Stimulated activated CD4-positive, alpha-beta T cell treated with anti-CD3 and anti-CD28 coated beads, TNF-alpha, amount 100 ng/mL, for 48 hours (primary cell): ENCODE measurements around the gene FRMD5.
"Not testable (repeated sequence)": the region's sequence is repeated elsewhere in the genome, so short reads cannot be mapped to it uniquely, and the experiment has no call there.

Experiments used
- DNase-seq, 3 donors: peaks; one replicate each; pipeline ENCODE4 v3.0.0-alpha.2; 2020; ENCODE audit warnings: low read depth in 3 of 3

The FRMD5 gene

DNA sequence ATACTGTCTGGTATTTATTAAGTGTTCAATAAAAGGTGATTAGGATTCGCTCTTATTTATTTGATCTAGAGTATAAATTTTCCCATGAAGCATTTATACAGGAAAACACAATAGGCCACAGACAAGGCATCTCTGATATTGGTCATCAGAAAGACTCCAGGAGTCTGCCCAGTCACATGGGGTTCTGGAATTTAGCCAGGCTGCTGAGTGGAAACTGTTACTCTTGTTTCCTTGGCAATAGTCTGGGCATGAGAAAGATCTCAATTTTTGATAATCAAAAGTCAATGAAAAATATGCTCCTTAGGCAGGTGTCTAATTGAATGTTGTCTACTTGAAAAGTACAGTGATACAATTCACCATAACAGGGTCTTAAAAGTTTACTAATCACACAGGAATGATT is 161.2 kb downstream of the FRMD5 start:
- DNase-seq: no peak

DNA sequence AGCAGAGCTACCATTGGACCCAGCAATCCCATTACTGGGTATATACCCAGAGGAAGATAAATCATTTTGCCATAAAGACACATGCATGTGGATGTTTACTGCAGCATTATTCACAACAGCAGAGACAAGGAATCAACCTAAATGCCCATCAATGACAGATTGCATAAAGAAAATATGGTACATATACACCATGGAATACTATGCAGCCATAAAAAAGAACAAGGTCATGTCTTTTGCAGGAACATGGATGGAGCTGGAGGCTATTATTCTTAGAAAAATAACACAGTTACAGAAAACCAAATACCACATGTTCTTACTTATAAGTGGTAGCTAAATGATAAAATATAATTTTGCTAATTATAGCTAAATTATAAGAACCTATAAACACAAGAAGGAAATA is 162.3 kb downstream of the FRMD5 start:
- not testable (repeated sequence) for DNase-seq

DNA sequence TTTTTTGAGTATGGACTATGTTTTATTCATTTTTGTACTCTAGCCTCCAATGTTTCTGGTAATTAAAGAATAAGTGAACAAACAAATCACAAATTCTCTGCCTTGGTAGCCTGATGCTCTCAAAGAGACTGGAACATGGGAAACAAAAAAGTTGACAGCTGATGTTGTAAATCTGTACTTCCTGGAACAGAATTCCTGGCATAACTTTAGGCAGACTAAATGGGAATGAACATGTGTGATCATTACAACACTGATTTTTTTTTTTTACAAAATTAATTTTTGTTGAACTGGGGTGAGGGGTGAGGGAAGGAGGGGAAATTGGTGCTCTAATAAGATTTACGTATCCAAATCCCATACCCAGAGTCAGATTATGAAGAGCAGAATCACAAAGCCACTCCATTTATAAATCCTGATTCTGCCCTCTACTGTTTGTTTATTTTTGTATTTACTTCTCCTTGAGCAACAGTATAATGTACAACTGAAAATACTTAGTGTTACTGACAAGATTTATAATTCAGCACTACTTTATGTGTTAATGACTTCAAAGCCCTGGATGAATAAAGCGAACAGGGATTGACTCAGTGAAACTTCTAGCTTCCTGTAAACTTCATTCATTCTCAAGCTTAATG is 165.0 kb downstream of the FRMD5 start:
- DNase-seq: no peak

DNA sequence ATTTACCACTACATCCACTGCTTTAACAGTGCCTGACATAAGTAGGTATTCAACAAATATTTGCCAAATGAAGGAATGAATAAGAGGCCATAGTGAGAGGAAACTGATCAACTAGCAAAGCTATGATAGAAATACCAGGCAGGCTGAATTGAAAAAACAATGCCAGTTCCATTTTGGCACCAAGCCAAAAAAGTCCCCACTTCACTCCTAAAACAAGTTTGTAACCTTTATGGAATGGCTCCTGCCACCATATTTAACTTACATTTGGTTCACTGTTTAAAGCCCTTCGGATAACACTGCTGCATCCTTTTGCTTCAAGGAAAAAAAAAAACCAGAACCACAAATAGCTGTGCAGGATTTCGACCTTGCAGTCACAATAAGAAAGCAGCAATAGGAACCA is 166.1 kb downstream of the FRMD5 start:
- no peak for DNase-seq

DNA sequence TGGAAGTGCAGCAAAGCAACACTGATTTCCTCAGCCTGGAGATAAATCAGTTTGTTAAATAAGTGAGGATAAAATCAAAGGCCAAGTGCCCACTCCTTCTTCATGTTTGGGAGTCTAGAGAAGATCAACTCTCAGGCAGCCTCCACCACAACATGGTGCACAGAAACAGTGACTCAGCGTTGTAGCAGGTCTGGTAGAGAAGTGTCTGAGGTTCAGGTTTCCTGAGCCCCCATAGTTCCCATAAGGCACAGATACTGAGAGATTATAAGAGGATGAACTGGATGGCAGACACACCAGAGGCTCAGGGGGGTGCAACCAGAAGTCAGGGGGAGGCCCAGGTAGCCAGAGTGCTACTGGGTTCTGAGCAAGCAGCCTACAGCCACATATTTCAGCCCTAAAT is 166.7 kb downstream of the FRMD5 start:
- no peak for DNase-seq

DNA sequence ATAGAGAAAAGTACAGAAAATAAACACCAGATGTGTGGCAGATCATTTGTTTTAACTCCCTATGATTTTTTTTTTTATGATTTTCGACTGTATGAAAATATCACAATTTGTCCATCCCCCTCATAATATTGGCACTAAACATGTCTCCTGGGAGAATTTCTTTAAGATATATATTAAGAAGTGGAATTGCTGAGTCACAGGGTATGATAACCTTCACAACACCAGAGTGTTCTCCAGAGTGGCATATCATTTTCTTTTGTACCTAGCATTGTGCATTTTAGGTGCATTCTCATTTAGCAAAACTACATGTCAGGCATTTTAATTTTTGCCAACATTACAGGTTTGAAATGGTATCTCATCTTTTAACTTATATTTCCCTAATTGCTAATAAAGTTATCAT is 170.9 kb downstream of the FRMD5 start:
- DNase-seq: no peak

DNA sequence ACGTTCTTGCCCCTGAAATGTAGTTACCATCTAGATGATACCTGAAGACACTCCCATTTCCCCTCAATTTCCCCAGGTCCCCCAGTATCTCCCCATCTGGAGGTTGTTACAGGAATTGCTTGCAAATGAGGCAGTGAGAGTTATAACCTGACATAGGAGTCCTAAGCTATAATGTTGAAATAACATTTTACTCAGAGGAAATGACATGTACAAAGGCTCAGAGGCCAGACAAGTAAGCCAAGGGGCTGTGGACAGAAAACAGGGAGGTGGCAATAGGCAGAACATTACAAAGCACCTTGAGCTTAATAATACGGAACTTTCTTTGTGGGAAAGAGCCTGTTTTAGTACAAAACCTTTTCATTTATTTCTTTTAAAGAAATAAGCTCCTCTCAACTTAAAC is 171.9 kb downstream of the FRMD5 start:
- no peak for DNase-seq

DNA sequence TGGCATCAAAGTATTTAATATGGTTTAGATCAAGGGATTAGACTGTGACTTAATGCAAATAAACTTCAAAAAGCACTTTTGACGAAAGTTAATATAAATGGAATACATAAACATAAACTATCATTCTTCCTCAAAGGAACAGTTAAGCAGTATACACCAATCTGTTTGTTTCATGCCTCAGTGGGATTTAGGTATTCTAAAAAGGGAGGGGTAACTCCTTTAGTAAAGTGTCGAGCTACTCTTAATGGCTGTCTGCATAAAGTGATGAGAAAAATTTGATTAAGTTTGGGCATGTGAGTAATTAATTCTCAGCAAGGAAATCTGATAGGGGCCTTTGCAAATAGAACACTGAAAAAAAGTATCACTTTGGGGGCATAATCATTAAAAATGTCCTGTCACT is 176.9 kb downstream of the FRMD5 start:
- DNase-seq: no peak

DNA sequence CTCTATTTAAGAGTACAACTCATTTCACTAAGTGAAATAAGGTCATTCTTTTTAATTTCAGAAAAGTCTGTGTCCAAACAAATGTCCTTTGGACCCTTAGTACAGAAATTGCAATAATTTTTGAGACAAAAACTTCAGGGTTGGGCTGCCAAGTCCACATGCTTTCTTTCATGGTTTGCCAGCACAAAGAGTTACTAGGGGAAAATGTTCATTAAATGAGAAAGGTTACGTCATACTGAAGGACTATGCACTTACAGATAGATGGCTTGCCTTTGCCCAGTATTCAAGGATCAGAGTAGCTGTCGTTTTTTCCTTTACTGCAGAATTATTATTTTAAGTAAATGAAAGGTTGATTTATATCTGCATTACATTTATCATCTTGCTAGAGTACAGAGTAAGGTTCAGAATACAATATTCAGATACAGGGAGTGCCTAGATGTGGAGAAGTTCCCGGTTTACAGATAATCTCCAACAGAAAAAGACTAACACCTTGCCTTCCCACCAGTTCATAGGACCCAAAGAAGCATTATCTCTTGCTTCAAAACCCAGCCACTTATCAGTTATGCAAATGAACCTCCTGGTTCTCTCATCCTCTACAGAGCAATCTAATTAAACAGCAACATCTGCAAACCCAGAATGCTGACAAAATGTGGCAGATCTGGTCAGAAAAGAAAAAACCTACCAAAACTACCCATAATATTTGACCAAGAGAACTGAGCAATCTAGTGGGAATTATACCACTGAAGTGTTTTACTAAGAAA is 179.3 kb downstream of the FRMD5 start:
- DNase-seq: no peak

DNA sequence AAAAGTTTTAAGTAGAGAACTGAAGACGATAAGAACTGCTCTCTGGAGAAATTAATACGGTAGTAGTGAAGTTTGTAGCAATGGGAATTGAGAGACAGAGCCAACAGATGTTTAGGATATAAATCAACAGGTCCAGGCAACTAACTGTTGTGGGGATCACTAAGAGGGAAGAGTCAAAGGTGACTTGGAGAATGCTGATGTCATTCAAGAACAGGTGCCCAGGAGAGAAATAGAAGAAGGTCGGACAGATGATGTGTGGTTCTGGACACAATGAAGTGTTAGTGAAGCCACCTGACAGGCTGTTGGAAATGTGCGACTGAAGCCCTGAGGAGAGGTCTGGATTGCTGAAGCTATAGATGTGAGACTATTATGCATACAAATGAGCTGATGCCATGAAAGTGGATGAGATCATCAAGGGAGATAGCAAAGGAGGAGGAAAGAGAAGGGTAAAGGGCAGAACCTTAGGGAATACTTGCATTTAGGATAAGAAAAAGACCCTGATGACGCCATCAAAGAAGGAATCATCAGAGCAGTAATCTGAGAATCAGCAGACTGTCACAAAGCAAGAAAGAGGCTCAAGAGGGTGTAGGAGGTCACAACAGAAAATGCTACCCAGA is 183.7 kb downstream of the FRMD5 start:
- DNase-seq: no peak

DNA sequence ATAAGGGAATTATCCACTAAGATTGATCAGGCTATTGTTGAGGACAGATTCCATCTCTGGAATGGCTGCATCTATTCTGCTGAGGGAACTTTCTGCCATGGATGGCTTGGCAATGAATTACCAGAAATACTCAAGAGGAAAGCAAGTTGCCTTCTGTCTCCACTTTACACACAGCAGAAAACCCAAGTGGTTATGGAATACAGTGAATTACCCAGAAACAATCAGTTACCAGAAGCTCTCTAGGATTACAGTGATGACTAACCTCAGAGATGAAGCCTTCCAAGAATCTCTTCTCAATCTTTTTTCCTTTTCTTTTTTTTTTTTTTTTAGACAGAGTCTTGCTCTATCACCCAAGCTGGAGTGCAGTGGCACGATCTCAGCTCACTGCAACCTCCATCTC is 185.0 kb downstream of the FRMD5 start:
- DNase-seq: no peak

DNA sequence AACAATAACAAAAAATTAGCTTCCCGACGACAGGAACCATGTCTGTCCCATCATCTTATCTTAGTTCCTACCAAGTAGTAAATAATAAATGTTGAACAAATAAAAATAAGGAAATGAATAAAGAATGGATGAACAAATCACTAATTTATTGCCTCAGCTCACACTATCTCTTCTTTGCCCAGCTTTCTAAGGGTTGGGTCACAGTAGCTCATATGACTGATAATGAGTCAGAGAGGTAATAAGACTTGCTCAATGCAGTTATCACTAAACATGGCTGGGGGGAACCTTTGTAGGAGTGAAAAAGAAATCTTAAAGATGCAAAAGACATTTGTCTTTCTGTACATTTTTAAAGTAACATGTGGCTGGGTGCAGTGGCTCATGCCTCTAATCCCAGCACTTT is 186.0 kb downstream of the FRMD5 start:
- no peak for DNase-seq

DNA sequence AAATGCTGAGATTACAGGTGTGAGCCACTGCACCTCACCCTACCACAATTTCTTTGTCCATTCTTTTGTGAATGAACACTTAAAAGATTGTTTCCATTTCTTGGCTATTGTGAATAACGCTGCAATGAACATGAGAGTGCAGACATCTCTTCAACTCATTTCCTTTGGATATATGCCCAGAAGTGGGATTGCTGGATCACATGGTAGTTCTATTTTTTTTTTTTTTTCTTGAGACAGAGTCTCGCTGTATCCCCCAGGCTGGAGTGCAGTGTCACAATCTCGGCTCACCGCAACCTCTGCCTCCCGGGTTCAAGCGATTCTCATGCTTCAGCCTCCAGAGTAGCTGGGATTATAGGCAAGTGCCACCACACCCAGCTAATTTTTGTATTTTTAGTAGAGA is 194.8 kb downstream of the FRMD5 start:
- DNase-seq: not testable (repeated sequence)

DNA sequence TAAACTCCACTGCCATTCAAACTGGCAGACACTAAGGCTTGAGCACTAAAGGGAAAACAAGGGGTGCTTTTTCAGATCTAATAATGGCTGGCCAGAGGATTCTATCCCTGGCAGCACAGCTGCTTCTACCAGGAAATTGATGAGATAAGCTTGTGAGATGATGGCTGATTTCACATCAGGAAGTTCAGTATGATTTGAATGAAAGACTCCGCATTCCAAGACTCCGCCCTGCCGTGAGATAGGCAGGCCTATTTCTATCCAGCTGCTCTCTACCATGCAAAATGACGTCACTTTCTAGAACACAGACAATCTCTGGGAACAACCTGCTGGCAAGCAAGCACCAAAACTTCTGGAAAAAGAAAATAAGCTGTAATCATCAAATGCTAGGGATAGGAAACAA is 196.5 kb downstream of the FRMD5 start:
- DNase-seq: no peak

DNA sequence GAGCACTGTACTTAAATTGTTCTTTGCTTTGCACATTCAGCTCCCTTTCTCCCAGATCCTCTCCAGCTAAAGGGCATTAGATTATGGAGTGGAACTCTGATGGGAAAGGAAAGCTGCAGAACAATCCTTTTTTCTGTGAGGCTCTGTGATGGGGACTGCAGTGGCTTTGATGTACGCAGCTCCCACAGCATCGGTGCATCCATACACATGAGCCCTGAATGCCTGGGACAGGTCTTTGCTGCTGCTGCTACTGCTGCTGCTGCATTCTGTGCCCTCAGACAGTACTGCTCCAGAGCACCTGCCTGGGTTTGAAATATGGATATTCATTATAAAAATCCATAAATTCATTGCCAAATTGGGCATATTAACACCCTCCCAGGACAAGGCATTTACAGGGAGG is 203.9 kb downstream of the FRMD5 start:
- no peak for DNase-seq

DNA sequence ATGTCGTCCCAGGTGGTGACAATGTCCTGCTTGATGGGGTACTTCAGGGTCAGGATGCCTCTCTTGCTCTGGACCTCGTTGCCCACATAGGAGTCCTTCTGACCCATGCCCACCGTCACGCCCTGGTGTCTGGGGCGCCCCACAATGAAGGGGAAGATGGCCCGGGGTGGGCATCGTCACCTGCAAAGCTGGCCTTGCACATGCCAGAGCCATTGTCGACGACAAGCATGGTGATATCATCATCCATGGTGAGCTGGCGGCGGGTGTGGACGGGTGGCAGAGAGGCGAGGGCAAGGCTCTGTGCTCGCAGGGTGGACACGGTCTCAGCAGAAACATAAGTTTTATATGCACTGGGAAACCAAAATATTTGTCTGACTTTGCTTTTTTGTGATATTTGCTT is 205.1 kb downstream of the FRMD5 start:
- no peak for DNase-seq

DNA sequence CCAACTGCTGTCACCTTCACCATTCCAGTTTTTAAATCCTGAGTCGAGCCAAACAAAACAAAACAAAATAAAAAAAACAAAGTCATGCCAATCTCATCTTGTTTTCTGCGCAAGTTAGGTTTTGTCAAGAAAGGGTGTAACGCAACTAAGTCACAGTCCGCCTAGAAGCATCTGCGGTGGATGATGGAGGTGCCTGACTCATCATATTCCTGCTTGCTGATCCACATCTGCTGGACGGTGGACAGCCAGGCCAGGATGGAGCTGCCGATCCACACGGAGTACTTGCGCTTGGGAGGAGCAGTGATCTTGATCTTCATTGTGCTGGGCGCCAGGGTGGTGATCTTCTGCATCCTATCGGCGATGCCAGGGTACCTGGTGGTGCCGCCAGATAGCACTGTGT is 206.2 kb downstream of the FRMD5 start:
- no peak for DNase-seq

DNA sequence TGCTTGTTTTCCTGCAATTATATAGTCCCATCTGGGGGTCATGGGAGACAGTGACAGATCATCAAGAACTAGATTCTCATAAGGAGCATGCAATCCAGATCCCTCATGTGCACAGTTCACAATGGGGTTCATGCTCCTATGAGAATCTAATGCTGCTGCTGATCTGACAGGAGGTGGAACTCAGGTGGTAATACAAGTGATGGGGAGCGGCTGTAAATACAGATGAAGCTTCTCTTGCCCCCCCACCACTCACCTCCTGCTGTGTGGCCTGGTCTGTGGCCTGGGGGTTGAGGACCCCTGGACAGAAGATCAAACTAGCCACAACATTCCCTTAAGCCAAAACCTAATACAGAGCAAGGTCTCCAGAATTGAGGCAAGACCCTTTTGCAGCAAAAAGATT is 207.1 kb downstream of the FRMD5 start:
- no peak for DNase-seq

DNA sequence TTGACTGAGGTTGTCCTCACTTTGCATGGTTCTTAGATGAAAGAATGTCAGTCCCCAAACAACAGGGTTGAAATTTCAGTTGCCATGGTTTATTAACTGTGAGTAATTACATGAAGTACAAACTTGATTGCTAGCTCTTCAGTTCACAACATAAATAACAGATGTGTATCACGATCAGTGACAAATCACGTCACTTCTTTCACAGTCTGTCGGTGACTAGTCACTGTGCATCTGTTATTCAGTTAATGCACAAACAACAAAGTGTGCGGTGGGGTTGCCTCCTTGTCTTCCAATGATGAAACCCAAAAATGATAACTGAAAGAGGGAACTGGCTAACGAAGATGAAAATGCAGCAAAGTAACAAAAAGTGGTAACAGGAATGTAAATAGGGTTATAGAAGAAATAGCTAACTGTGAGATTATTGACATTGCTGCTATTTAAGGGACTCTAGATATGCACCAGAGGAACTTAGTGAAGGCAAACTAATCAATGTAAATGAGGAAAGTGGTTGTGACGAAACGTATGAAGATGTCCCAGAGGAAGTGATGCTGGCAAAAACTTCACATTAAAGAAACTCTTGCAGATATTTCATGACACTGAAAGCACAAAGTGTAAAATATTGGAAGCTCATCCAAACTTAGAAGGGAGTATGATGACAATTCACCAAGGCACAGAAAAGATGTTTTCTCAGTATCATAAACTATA is 208.9 kb downstream of the FRMD5 start:
- no peak for DNase-seq

DNA sequence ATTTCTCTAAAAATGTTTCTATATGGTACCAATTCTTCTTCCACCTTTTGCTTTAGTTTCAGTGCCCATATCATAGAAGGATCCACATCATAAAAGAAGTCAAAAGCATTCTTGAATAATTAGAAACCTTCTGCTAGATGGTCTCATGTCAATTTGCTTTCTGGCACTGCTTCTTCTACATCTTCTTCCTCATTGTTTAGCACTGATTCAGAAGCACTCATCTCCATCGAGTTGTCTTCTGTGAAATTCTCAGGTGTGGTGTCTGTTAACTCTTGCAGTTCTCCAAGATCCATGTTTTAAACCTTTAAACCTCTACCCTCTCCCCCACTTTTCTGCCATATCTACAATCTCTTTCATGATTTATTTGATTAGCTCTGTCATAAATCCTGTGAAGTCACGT is 213.5 kb downstream of the FRMD5 start:
- DNase-seq: no peak

DNA sequence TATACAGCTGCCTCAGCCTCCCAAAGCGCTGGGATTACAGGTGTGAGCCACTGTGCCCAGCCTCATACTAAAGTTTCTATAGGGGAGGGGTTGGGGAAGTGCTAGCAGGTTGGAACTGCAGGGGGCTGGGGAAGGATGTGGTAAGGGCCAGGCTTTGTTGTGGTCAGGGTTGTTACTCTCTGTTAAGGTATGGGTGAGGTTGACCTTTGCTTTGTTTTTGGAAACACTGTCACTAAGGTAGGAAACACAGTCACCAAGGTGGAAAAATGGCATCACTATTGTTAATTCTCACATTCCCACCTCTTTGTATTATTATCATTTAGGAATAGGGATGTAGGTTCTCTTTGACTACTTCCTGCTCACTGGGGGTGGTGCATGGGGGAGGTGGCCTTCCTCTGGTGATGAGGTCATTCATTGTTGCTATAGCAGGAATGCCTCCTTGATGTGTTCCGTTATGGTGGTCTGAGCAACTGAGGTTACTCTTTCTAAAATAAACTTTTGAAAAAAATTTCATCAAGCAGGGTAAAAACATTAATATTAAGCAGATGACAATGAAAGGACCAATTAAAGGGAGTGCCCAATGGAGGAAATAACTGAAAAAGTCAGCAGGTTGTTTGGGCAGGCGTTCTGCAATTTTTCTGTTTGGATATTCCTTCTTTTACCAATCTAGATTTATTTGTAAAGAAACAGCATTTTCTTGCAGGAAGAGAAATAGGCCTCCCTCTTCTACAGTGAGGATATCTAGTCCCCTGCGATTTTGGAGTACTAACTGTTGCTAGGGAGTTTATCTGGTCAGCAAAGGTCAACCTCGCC is 217.8 kb downstream of the FRMD5 start:
- peak; percentile 32 to 58 (median 49) for DNase-seq

DNA sequence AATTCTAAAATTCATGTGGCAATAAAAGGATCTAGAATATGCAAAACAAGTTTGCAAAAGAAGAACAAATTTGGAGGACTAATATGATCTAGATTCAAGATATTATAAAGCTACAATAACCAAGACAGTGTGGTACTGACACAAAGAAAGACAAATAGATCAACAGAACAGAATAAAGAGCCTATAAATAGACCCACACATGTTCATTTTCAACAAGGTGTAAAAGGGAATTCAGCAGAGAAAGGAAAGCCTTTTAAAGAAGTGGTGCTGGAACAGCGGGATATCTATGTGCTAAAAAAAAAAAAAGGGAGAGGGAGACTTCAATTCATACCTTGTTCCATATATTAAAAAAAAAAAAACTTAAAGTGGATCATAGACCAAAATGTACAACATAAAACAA is 219.3 kb downstream of the FRMD5 start:
- DNase-seq: no peak
